HEK293 (cell line): Measurements from ENCODE around the gene PFDN6.
A peak's percentile ranks its signal among the peaks of the same experiment; 100 is the strongest.

ENCODE experiments used
- CTCF ChIA-PET: fragments of 350-600 bp; formaldehyde crosslinking; extraction: SDS; loops from one replicate; lab custom pipeline; 2021; ENCODE audit warnings: antibody characterized with exemption; lab: Yijun Ruan, JAX
- POLR2A ChIA-PET: fragments of 300-600 bp; formaldehyde crosslinking; extraction: SDS; loops from one replicate; lab custom pipeline; 2020; ENCODE audit warnings: antibody characterized with exemption, inconsistent platforms; lab: Yijun Ruan, JAX
- H3K27ac ChIP-seq: fragments of 200-500 bp; sonication (Bioruptor generic); 2 replicates; pipeline ENCODE4 v1.5.1; 2014; ENCODE audit warnings: low read depth, low read length, control low read depth, inconsistent platforms; ENCODE audit errors: extremely low read depth
- H3K36me3 ChIP-seq, 2 experiments: fragments of 200-500 bp in 1 of 2; sonication (Bioruptor generic) in 1 of 2; 1 replicate in 1 of 2; 2 replicates in 1 of 2; pipeline ENCODE4 v1.5.1; 2014 to 2017; ENCODE audit warnings: inconsistent platforms in 2 of 2, low read length in 2 of 2; ENCODE audit not compliant: control insufficient read depth in 2 of 2, insufficient read depth in 1 of 2
- H3K4me1 ChIP-seq: fragments of 200-500 bp; sonication (Bioruptor generic); 2 replicates; pipeline ENCODE4 v1.5.1; 2014; ENCODE audit warnings: mild to moderate bottlenecking, low read length, inconsistent platforms; ENCODE audit not compliant: control insufficient read depth, insufficient read depth
- H3K4me3 ChIP-seq: 2 replicates; pipeline ENCODE4 v1.5.1; 2011; ENCODE audit warnings: low read depth, mild to moderate bottlenecking, control low read depth, low read length, moderate library complexity
- H3K9me3 ChIP-seq: fragments of 200-500 bp; sonication (Bioruptor generic); 2 replicates; pipeline ENCODE4 v1.5.1; 2014; ENCODE audit warnings: low read depth, low read length, inconsistent platforms; ENCODE audit not compliant: control insufficient read depth, insufficient read depth
- BCL11A ChIP-seq: fragments of 450-650 bp; formaldehyde crosslinking; IDR thresholded peaks from 2 replicates; pipeline ENCODE4 v1.5.1; 2016; ENCODE audit warnings: low read depth, missing biosample characterization, missing genetic modification characterization
- CTCF ChIP-seq: fragments of 450-650 bp; formaldehyde crosslinking; IDR thresholded peaks from 2 replicates; pipeline ENCODE4 v1.5.1; 2016; ENCODE audit warnings: missing biosample characterization, missing genetic modification characterization
- GLIS1 ChIP-seq: fragments of 450-650 bp; formaldehyde crosslinking; IDR thresholded peaks from 2 replicates; pipeline ENCODE4 v1.5.1; 2016; ENCODE audit warnings: missing biosample characterization, missing genetic modification characterization
- GLIS2 ChIP-seq: fragments of 450-650 bp; formaldehyde crosslinking; IDR thresholded peaks from 2 replicates; pipeline ENCODE4 v1.5.1; 2016; ENCODE audit warnings: missing biosample characterization, missing genetic modification characterization
- HOXC10 ChIP-seq: sonication (generic); formaldehyde crosslinking; IDR thresholded peaks from 2 replicates; pipeline ENCODE4 v1.8.1; 2023; ENCODE audit warnings: mild to moderate bottlenecking, missing genetic modification reagents
- KLF8 ChIP-seq: fragments of 450-650 bp; formaldehyde crosslinking; IDR thresholded peaks from 2 replicates; pipeline ENCODE4 v1.5.1; 2016; ENCODE audit warnings: missing biosample characterization, missing genetic modification characterization
- MZF1 ChIP-seq: fragments of 450-650 bp; formaldehyde crosslinking; IDR thresholded peaks from 2 replicates; pipeline ENCODE4 v1.5.1; 2017; ENCODE audit warnings: missing biosample characterization, missing genetic modification characterization, borderline replicate concordance
- SP2 ChIP-seq: fragments of 450-650 bp; formaldehyde crosslinking; IDR thresholded peaks from 2 replicates; pipeline ENCODE4 v1.5.1; 2016; ENCODE audit warnings: missing biosample characterization, missing genetic modification characterization
- SP3 ChIP-seq: fragments of 450-650 bp; formaldehyde crosslinking; IDR thresholded peaks from 2 replicates; pipeline ENCODE4 v1.5.1; 2016; ENCODE audit warnings: missing biosample characterization, missing genetic modification characterization
- SP7 ChIP-seq: fragments of 450-650 bp; formaldehyde crosslinking; IDR thresholded peaks from 2 replicates; pipeline ENCODE4 v1.5.1; 2016; ENCODE audit warnings: missing biosample characterization, missing genetic modification characterization
- ZBTB1 ChIP-seq: fragments of 450-650 bp; formaldehyde crosslinking; IDR thresholded peaks from 2 replicates; pipeline ENCODE4 v1.5.1; 2016; ENCODE audit warnings: missing biosample characterization, missing genetic modification characterization
- ZBTB17 ChIP-seq: fragments of 450-650 bp; formaldehyde crosslinking; IDR thresholded peaks from 2 replicates; pipeline ENCODE4 v1.5.1; 2016; ENCODE audit warnings: missing biosample characterization, missing genetic modification characterization
- ZEB2 ChIP-seq: fragments of 450-650 bp; formaldehyde crosslinking; IDR thresholded peaks from 2 replicates; pipeline ENCODE4 v1.5.1; 2016; ENCODE audit warnings: missing biosample characterization, missing genetic modification characterization
- ZFHX2 ChIP-seq: fragments of 450-650 bp; formaldehyde crosslinking; conservative IDR thresholded peaks from 2 replicates; pipeline ENCODE4 v1.5.1; 2016; ENCODE audit warnings: missing biosample characterization, missing genetic modification characterization
- ZNF114 ChIP-seq: fragments of 450-650 bp; formaldehyde crosslinking; IDR thresholded peaks from 2 replicates; pipeline ENCODE4 v1.5.0; 2017; ENCODE audit warnings: missing biosample characterization, missing genetic modification characterization
- ZNF16 ChIP-seq: fragments of 450-650 bp; formaldehyde crosslinking; IDR thresholded peaks from 2 replicates; pipeline ENCODE4 v1.5.1; 2016; ENCODE audit warnings: low read depth, missing biosample characterization, missing genetic modification characterization
- ZNF175 ChIP-seq: fragments of 450-650 bp; formaldehyde crosslinking; IDR thresholded peaks from 2 replicates; pipeline ENCODE4 v1.5.1; 2016; ENCODE audit warnings: missing biosample characterization, missing genetic modification characterization
- ZNF2 ChIP-seq: fragments of 450-650 bp; formaldehyde crosslinking; IDR thresholded peaks from 2 replicates; pipeline ENCODE4 v1.5.1; 2016; ENCODE audit warnings: missing biosample characterization, missing genetic modification characterization
- ZNF23 ChIP-seq: fragments of 450-650 bp; formaldehyde crosslinking; IDR thresholded peaks from 2 replicates; pipeline ENCODE4 v1.5.1; 2016; ENCODE audit warnings: missing biosample characterization, missing genetic modification characterization, borderline replicate concordance
- ZNF280C ChIP-seq: fragments of 450-650 bp; formaldehyde crosslinking; IDR thresholded peaks from 2 replicates; pipeline ENCODE4 v1.5.1; 2016; ENCODE audit warnings: missing biosample characterization, missing genetic modification characterization
- ZNF394 ChIP-seq: fragments of 450-650 bp; formaldehyde crosslinking; IDR thresholded peaks from 2 replicates; pipeline ENCODE4 v1.5.1; 2016; ENCODE audit warnings: missing biosample characterization, missing genetic modification characterization, mild to moderate bottlenecking, moderate library complexity, borderline replicate concordance
- ZNF501 ChIP-seq: fragments of 450-650 bp; formaldehyde crosslinking; IDR thresholded peaks from 2 replicates; pipeline ENCODE4 v1.5.1; 2016; ENCODE audit warnings: missing biosample characterization, missing genetic modification characterization
- ZNF514 ChIP-seq: fragments of 450-650 bp; formaldehyde crosslinking; IDR thresholded peaks from 2 replicates; pipeline ENCODE4 v1.5.1; 2016; ENCODE audit warnings: missing biosample characterization, missing genetic modification characterization
- ZNF555 ChIP-seq: fragments of 450-650 bp; formaldehyde crosslinking; conservative IDR thresholded peaks from 2 replicates; pipeline ENCODE4 v1.5.1; 2017; ENCODE audit warnings: missing biosample characterization, mild to moderate bottlenecking, missing genetic modification characterization, inconsistent platforms
- ZNF596 ChIP-seq: fragments of 450-650 bp; IDR thresholded peaks from 2 replicates; pipeline ENCODE4 v1.5.0; 2018; ENCODE audit warnings: missing biosample characterization, mild to moderate bottlenecking, missing genetic modification characterization, moderate library complexity
- ZNF623 ChIP-seq: fragments of 450-650 bp; formaldehyde crosslinking; IDR thresholded peaks from 2 replicates; pipeline ENCODE4 v1.5.1; 2016; ENCODE audit warnings: missing biosample characterization, missing genetic modification characterization
- ZNF654 ChIP-seq: fragments of 450-650 bp; formaldehyde crosslinking; IDR thresholded peaks from 2 replicates; pipeline ENCODE4 v1.5.1; 2016; ENCODE audit warnings: low read depth, missing biosample characterization, missing genetic modification characterization
- ZNF692 ChIP-seq: fragments of 450-650 bp; formaldehyde crosslinking; IDR thresholded peaks from 2 replicates; pipeline ENCODE4 v1.5.1; 2016; ENCODE audit warnings: missing biosample characterization, missing genetic modification characterization
- ZNF704 ChIP-seq: fragments of 450-650 bp; formaldehyde crosslinking; IDR thresholded peaks from 2 replicates; pipeline ENCODE4 v1.5.1; 2016; ENCODE audit warnings: missing biosample characterization, missing genetic modification characterization

Gene PFDN6

GRCh38 chr6:33247977-33248642, 41.3 kb upstream of the PFDN6 start (continued):
- TF ChIP-seq CTCF (tag by site-specific recombination) (peak; percentile 95), SP3 (peak; percentile 26), ZNF16 (no peak), GLIS1 (tag by site-specific recombination) (peak; percentile 43; the same call in 1 of the 2 replicates), ZFHX2 (tag by site-specific recombination) (peak; percentile 38), ZNF654 (tag by site-specific recombination) (peak; percentile 92)

- peak overlapping the region; percentile 34 for H3K4me3 ChIP-seq
- ChIA-PET POLR2A (interaction anchor here (0.6 to 4.8 kb wide), 19 partner anchors 12 to 277 kb away, joined by 3 to 65 read pairs (median 10); partner anchors contain the start of genes B3GALT4, HSD17B8, PFDN6 and RGL2), CTCF (interaction anchor here (0.6 to 6.1 kb wide), 56 partner anchors 9 to 801 kb away, joined by 3 to 76 read pairs (median 6); partner anchors contain the start of genes HSD17B8 and RING1)
- H3K4me1 ChIP-seq = peaks cover 12% of the 10 kb centered on the region
- peak overlapping the region; percentile 88 for H3K27ac ChIP-seq
- peaks cover 14 to 20% of the 10 kb centered on the region in 2 experiments; a peak in 2 of 3 replicates for H3K36me3 ChIP-seq
- no peaks in the 10 kb centered on the region for H3K9me3 ChIP-seq
- no peak for TF ChIP-seq ZNF692
- TF ChIP-seq ZBTB1 (tag by site-specific recombination) = no peak
- no peak for TF ChIP-seq ZNF514 (tag by site-specific recombination)
- no peak for TF ChIP-seq SP2 (tag by site-specific recombination)
- TF ChIP-seq ZNF280C (tag by site-specific recombination) = no peak
- no peak for TF ChIP-seq ZNF114 (tag by site-specific recombination)
- TF ChIP-seq SP7 (tag by site-specific recombination) = no peak
- TF ChIP-seq ZBTB17 (tag by site-specific recombination) = peak; percentile 3
- TF ChIP-seq ZNF175 (tag by site-specific recombination) = no peak
- TF ChIP-seq ZNF596 (tag by site-specific recombination) = no peak
- TF ChIP-seq ZNF394 = peak; percentile 9; the same call in 1 of the 2 replicates
- TF ChIP-seq ZNF23 (tag by site-specific recombination) = no peak
- TF ChIP-seq BCL11A = no peak
- no peak for TF ChIP-seq ZNF704 (tag by site-specific recombination)
- peak; percentile 7; the same call in 1 of the 2 replicates for TF ChIP-seq ZEB2
- TF ChIP-seq MZF1 = no peak; the same call in 1 of the 2 replicates
- TF ChIP-seq ZNF555 (tag by site-specific recombination) = no peak
- TF ChIP-seq GLIS2 (tag by site-specific recombination) = 0 out of 2 replicates have a peak, but pooled peaks have one; percentile 6
- 0 out of 2 replicates have a peak, but pooled peaks have one; percentile 8 for TF ChIP-seq ZNF501
- TF ChIP-seq HOXC10 (CRISPR knock-in tag) = no peak
- TF ChIP-seq KLF8 (tag by site-specific recombination) = 0 out of 2 replicates have a peak, but pooled peaks have one; percentile 3
- TF ChIP-seq ZNF2 (tag by site-specific recombination) = peak; percentile 56; the same call in 1 of the 2 replicates
- TF ChIP-seq ZNF623 (tag by site-specific recombination) = 0 out of 2 replicates have a peak, but pooled peaks have one; percentile 2
These were observed 40.8 kb upstream of the PFDN6 start for GRCh38 chr6:33248643-33248931.
